NCI-H1694 treated with DMSO at 0.1 percent for 48 hours (cell line): Measurements from ENCODE around the gene MMP20.
"Not testable (repeated sequence)": the region's sequence is repeated elsewhere in the genome, so short reads cannot be mapped to it uniquely, and the experiment has no call there.

ENCODE experiments used
- DNase-seq: peaks from one replicate; lab custom pipeline; 2025; lab: John Stamatoyannopoulos, UW

The MMP20 gene, protein sequence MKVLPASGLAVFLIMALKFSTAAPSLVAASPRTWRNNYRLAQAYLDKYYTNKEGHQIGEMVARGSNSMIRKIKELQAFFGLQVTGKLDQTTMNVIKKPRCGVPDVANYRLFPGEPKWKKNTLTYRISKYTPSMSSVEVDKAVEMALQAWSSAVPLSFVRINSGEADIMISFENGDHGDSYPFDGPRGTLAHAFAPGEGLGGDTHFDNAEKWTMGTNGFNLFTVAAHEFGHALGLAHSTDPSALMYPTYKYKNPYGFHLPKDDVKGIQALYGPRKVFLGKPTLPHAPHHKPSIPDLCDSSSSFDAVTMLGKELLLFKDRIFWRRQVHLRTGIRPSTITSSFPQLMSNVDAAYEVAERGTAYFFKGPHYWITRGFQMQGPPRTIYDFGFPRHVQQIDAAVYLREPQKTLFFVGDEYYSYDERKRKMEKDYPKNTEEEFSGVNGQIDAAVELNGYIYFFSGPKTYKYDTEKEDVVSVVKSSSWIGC

GRCh38 chr11:102625177-102625576 lies at the start of gene MMP20:
TSS of gene MMP20 (minus strand) at chr11:102625332. CDS start at chr11:102625319, 13 bp downstream.
- no peak for DNase-seq

DNA sequence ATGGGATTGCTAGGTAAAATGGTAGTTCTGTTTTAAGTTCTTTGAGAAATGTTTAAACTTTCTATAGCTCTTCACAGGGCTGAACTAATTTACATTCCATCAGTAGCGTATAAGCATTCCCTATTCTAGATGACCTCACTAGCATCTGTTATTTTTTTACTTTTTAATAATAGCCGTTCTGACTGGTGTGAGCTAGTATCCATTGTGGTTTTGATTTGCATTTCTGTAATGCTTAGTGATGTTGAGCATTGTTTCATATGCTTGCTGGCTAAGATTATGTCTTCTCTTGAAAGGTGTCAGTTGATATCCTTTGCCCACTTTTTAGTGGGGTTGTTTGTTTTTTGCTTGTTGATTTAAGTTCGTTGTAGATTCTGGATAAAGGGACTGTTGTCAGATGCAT lies 44.5 kb upstream of the MMP20 start:
- DNase-seq, result no peak

- DNase-seq, result no peak
Observed at GRCh38 chr11:102666331-102666957, 41.3 kb upstream of the MMP20 start.

DNA sequence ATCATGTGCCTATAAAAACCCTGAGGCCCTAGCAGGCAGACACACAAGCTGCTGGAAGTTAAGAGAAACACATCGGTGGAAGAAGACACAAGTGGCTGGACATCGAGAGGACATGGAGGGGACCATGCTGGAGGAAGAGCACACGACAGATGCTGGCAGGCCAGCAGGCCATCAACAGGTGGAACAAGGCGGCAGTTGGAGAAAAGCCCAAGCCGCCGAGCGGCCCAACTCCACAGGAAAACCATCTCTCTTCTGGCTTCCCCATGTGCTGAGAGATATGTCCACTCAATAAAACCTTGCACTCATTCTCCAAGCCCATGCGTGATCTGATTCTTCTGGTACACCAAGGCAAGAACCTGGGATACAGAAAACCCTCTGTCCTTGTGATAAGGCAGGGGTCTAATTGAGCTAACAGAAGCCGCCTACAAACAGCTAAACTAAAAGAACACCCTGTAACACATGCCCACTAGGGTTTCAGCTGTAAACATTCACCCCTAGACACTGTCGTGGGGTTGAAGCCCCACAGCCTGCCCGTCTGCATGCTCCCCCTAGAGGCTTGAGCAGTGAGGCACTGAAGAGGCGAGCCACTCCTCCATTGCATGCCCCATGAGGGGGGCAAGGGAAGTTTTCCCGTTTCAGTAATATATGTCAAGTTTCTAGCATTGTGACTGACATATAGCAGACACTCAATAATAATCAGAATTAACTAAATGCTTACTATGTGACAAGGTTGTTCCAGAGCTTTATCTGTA lies 39.0 kb upstream of the MMP20 start:
- no peak for DNase-seq

- DNase-seq, result no peak
Observed at GRCh38 chr11:102662607-102663006, 37.5 kb upstream of the MMP20 start.

- no peak for DNase-seq
Observed at GRCh38 chr11:102661040-102661439, 35.9 kb upstream of the MMP20 start.

DNA sequence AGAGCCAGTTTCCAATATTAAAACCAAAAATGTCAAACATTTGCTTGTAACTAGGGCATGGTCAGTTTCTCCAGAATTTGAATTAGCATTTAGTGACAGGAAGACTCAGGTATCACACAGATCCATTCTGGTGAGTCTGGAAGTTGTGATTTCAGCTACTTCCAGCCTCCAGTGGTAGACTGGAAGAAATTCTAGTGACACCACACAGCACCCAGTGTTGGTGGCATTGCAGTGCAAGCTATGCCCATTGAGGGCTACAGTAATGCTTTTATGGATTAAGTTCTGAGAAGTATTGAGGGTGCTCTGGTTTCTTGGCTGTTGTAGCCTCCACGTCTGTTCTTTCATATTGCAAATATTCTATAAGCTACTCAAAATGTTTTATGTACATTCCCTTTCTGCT lies 31.4 kb upstream of the MMP20 start:
- no peak for DNase-seq

DNA sequence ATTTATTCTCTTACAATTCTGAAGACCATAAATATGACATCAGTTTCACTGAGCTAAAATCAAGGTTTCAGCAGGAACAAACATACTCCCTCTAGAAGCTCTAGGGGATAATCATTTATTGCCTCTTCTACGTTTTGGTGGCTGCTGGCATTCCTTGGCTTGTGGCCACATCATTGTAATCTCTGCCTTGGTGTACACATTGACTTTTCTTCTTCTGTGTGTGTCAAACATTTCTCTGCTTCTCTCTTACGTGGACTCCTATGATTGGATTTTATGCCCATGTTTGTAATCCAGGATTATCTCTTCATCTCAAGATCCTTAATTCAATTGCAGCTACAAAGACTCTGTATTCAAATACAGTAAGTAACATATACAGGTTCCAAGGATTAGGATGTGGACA lies 30.4 kb upstream of the MMP20 start:
- DNase-seq, result no peak

GRCh38 chr11:102654761-102655160 lies 29.6 kb upstream of the MMP20 start:
- no peak for DNase-seq

DNA sequence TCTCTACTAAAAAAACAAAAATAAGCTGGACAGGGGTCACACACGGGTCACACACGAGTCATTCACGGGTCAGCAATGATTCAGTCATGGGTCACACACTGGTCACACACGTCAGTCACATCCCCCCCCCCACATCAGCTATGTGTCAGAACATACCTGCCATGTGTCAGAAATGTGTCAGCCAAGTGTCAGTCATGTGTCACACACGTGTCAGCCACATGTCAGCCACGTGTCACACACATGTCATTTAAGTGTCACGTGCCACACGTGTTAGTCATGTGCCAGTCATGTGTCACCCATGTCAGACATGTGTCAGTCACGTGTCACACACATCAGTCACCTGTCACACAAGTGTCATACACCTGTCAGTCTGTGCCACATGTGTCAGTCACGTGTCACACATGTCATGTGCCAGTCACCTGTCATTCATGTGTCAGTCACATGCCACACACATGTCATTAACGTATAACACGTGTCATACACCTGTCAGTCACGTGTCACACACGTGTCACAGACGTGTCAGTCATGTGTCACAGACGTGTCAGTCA lies 28.7 kb upstream of the MMP20 start:
- no peak for DNase-seq

DNA sequence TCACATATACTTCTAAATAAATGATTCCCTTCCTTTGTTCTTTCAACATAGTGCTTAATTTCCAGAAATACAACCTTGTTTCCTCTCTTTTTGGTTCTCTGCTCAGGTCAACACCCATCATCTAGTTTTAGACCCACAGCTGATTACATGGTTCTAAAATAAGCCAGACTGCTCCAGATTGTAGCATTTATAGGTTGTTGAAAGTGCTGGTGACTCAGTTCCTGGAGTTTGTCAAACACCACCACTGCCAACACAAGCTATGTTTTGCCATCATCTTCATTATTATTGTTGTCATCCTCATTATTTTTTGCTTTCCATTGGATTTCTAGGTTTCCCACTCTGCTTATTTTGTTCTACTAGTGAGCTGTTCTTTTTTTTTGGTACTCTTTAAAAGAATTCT lies 22.3 kb upstream of the MMP20 start:
- no peak for DNase-seq

- no peak for DNase-seq
Observed at GRCh38 chr11:102643941-102644340, 18.8 kb upstream of the MMP20 start.

DNA sequence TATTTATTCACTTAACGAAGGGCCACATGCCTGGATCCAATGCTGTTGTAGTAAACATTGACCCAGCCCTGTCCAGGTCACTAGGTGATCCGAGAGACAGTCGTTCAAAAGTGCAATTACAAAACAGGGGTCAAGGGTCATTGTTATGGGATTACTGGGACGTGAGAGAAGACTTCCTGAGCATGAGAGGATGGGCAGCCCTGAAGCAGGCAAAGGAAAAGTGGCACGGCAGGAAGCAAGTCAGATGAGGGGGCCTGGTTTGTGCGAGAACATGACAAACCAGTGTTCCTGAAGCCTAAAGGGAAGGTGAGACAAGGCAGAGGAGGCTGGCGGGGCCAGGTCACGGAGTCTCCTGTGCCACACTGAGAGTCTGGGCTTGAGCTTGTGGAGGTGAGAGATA lies 15.8 kb upstream of the MMP20 start:
- DNase-seq, result no peak

DNA sequence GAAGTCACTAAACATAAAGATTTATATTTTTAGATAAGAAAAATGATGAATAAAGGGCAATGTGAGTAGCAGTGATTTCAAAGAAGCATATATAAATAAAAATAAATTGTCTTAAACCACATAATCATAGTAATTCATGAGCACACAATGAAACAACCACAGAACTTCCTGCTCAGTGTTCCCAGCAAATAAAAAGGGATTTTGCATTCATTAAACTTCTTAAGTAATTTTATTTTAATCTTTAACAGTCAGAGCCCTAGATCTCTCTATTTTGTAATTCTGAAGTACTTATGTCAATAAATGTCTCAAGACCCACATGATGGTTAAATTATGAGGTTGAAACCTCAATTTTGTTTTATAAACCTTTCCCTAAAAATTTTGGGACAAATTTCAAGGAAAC lies 14.5 kb upstream of the MMP20 start:
- no peak for DNase-seq

- DNase-seq, result no peak
Observed at GRCh38 chr11:102637731-102638130, 12.6 kb upstream of the MMP20 start.

GRCh38 chr11:102633385-102634026 lies 8.4 kb upstream of the MMP20 start:
- DNase-seq, result no peak

GRCh38 chr11:102632026-102632425 lies 6.9 kb upstream of the MMP20 start:
- no peak for DNase-seq

- no peak for DNase-seq
Observed at GRCh38 chr11:102630598-102631448, 5.7 kb upstream of the MMP20 start.

- not testable (repeated sequence) for DNase-seq
Observed at GRCh38 chr11:102629908-102630307, 4.8 kb upstream of the MMP20 start.

DNA sequence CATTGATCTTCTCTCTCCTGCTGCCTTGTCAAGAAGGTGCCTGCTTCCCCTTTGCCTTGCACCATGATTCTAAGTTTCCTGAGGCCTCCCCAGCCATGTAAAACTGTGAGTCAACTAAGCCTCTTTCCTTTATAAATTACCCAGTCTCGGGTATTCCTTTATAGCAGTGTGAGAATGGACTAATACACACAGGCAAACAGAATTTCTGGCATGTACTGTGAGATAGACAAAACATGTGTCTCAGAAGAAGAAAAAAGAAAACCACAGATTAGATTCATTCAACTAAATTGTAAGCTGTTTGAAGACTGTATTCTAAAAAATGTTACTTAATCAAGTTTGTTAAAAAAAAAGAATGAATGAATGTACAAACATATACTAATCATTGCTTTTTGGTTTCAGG lies 1.5 kb upstream of the MMP20 start:
- DNase-seq, result no peak

GRCh38 chr11:102623998-102624397 lies 1.1 kb downstream of the MMP20 start:
- no peak for DNase-seq
